Measurements from ENCODE around the gene INVS.
"Not testable (repeated sequence)": the region's sequence is repeated elsewhere in the genome, so short reads cannot be mapped to it uniquely, and the experiment has no call there.

INVS gene

DNA sequence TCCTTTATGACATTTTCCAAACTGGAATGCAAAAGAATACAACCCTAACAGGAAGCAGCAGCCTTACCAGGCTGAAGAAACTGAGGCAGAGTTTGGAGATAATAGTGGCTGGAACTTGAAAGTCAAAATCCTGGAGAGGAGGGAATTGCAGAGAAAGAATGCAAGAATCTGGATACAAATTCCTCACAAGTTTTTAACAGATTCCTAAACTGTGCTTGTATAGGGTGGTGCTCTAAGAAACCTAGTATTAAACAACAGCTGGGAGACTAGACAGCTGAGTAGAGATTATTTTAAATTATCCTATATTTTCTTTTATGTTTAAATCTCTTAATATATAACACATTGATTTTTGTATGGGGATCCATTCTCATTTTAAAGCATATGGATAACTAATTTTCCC lies 30.7 kb downstream of the INVS start:
- no peak for DNase-seq

DNA sequence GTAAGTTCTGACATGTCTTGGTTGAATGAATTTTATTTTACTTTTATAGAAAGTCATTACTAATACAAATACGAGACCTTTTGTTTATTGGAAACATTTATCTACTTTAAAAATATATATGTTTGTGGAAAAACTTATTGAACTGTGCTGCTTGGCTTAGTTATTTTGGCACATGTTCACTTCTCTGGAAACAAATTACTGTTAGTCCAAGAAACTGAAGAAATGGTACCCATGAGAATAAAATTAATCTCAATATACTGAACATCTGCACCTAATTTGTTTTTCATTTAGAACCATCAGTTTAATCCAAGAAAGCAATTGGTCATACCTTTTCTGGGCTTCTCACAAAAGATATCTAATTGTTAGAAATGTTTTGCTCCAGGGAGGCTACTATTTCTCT lies 32.2 kb downstream of the INVS start:
- no peak for DNase-seq

- no peak for DNase-seq
Measured at GRCh38 chr9:100131875-100132430, 32.9 kb downstream of the INVS start.

DNA sequence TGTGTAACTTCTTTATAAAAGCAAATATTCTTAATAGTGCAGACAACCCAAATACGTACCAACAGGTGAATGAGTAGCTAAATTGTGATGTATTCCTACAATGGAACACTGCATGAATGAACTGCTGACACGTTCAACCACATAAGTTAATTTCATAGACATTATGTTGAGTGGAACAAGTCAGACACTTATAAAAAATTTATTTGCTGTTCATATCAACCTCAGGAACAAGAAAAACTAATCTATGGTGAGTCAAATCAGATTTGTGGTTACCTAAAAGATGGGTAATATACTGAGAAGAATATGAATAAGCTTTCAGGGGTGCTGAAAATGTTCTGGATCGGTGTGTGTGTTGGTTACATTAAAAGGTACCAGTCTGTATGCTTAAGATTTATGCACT lies 35.7 kb downstream of the INVS start:
- DNase-seq, result no peak

- DNase-seq, result not testable (repeated sequence)
Measured at GRCh38 chr9:100136799-100137198, 37.8 kb downstream of the INVS start.

DNA sequence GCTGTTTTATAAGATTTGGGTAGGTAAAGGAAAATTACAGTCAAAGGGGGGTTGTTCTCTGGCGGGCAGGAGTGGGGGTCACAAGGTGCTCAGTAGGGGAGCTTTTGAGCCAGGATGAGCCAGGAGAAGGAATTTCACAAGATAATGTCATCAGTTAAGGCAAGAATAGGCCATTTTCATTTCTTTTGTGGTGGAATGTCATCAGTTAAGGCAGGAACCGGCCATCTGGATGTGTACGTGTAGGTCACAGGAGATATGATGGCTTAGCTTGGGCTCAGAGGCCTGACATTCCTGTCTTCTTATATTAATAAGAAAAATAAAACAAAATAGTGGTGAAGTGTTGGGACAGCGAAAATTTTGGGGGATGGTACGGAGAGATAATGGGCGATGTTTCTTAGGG lies 41.3 kb downstream of the INVS start:
- not testable (repeated sequence) for DNase-seq

GRCh38 chr9:100141862-100142261 lies 42.8 kb downstream of the INVS start:
- DNase-seq, result not testable (repeated sequence)

- not testable (repeated sequence) for DNase-seq
Measured at GRCh38 chr9:100145167-100145934, 46.3 kb downstream of the INVS start.

- not testable (repeated sequence) for DNase-seq
Measured at GRCh38 chr9:100145976-100146375, 46.9 kb downstream of the INVS start.

DNA sequence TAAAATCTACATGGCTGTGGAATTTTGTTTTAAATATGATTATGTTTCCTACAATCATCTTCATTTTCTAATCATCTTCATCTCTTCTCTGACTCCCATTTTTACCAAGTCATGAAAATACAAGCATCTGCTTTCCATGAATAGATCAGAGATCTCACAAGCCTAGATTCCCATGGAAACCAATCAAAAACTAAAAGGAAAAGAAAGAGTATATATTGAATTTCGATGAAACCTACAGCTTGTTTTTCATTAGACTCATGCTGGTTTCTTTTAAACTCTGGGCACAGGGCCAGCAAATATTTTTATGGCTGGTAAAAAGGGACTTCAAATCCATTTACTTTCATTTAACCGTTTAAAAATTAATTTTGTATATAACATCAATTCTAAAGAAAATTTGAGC lies 51.2 kb downstream of the INVS start:
- no peak for DNase-seq

DNA sequence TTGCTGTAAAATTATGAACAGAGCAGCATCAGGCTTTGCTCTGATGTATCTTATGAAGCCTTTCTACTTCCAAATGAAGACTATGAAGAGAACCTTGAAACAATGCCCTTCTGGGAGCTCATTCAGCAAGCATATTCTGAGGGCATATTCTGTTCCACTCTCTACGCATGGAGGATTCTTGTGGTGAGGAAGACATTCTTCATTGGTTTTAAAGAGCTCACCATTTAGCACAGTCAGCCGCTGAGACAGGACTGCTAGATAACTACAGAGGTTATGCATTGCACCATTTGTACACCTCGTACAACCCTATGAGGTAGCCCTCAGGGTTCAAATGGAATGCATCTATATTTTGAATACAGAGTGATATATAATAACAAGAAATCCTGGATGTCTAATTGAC lies 61.0 kb downstream of the INVS start:
- no peak for DNase-seq

GRCh38 chr9:100167176-100167575 lies 68.1 kb downstream of the INVS start:
- no peak for DNase-seq

GRCh38 chr9:100167915-100168654 lies 69.0 kb downstream of the INVS start:
- no peak for DNase-seq

- DNase-seq, result no peak
Measured at GRCh38 chr9:100170085-100170484, 71.0 kb downstream of the INVS start.

GRCh38 chr9:100170556-100170955 lies 71.5 kb downstream of the INVS start:
- DNase-seq, result no peak

DNA sequence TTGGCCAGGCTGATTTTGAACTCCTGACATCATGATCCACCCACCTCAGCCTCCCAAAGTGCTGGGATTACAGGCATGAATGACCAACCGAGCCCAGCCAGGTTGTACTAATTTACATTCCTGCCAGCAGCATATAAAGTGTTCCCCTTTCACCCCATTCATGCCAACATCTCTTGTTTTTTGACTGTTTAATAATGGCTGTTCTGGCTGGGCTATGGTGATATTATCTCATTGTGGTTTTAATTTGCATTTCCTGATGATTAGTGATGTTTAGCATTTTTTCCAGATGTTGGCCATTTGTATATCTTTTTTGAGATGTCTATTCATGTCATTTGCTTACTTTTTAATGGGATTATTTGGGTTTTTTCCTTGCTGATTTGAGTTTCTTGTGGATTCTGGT lies 87.3 kb downstream of the INVS start:
- DNase-seq, result no peak

GRCh38 chr9:100190339-100190738 lies 91.3 kb downstream of the INVS start:
- no peak for DNase-seq

DNA sequence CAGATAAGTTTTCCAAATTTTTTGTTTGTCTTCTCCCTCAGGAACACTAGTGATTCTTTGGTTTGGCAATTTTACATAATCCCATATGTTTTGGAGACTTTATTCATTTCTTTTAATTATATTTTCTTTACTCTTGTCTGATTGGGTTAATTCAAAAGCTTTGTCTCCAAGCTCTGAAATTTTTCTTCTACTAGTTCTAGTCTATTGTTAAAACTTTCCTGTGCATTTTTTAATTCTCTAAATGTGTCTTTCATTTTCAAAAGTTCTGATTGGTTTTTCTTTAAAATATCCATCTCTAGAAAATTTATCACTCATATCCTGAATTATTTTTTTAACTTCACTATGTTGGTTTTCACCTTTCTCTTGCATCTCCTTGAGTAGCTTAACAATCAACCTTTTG lies 92.2 kb downstream of the INVS start:
- DNase-seq, result no peak

DNA sequence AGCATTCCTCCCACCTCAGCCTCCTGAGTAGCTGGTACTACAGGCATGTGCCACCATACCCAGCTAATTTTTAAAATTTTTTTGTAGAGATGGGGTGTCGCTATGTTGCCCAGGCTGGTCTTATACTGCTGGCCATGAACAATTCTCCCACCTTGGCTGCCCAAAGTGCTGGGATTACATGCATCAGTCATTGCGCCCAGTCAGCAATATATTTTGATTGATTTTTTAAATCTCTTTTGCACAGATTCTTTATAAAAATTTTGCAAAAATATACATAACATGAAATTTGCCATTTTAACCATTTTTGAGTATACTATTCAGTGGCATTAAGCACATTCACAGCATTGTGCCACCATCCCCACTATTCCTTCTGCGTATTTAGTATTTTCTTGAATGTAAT lies 94.0 kb downstream of the INVS start:
- no peak for DNase-seq

- no peak for DNase-seq
Measured at GRCh38 chr9:100196215-100196614, 97.2 kb downstream of the INVS start.

- no peak for DNase-seq
Measured at GRCh38 chr9:100196828-100197227, 97.8 kb downstream of the INVS start.

DNA sequence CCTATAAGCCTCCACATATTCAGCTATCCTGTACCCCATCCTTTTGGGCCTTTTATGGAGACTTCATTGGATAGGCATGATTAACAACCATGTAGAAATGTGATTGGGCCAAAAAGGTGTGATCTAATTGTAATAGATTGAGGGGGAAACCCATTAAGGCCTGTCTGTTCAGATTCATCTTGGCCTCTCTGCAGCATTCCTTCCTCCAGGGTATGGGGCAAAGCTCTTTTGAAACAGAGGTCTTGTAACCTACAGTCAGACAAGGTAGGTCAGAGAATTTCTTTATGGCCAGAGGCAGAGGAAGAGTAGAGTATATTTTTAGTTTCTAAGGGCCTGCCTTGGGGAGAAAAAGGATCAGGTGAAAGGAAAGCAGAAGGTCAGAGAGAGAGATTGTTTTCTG lies 98.5 kb downstream of the INVS start:
- no peak for DNase-seq

- DNase-seq, result no peak
Measured at GRCh38 chr9:100202806-100203205, 103.8 kb downstream of the INVS start.

DNA sequence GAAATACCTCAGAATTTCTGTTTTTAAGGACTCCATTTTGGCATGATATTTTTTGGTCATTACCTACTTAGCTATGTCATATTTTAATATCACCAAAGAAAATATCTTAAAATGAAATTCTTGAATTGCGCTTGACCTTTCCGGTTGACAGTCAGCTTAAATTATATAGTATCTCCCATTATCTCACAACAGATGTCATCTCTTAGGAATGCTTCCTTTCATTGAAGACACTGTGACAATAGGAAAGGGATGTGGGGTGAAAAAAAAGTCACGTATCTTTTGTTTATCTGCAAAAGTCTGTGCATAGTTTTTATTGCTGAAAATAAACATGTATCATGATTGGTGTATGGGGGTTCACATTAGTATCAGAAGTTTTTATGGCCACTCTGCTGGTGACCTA lies 105.8 kb downstream of the INVS start:
- no peak for DNase-seq

Data from cortex of kidney (tissue), 1 donor.